Measurements from ENCODE around the gene OSBPL9. TPM values are rescaled to one million over a fixed set of nuclear protein-coding genes. Genes with fewer than 3 reads are reported as not detected.
"Not testable (repeated sequence)": the region's sequence is repeated elsewhere in the genome, so short reads cannot be mapped to it uniquely, and the experiment has no call there.

Gene OSBPL9
- total RNA-seq, 1 experiment from 2014 or later, result 47.7 TPM

DNA sequence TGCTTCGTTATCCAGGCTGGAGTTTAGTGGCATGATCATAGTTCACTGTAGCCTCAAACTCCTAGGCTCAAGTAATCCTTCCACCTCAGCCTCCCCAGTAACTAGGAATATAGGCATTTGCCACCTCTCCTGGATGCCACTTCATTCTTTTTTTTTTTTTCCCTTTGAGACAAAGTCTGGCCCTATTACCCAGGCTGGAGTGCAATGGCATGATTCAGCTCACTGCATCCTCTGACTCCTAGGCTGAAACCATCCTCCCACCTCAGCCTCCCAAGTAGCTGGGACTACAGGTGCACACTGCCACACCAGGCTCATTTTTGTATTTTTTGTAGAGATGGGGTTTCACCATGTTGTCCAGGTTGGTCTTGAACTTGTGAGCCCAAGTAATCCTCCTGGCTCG lies 19.3 kb downstream of the OSBPL9 start:
- no peak for DNase-seq (ENCODE audit: extremely low read depth, low read depth)

GRCh38 chr1:51636764-51637522 lies 20.1 kb downstream of the OSBPL9 start:
- DNase-seq (ENCODE audit: extremely low read depth, low read depth), result no peak

DNA sequence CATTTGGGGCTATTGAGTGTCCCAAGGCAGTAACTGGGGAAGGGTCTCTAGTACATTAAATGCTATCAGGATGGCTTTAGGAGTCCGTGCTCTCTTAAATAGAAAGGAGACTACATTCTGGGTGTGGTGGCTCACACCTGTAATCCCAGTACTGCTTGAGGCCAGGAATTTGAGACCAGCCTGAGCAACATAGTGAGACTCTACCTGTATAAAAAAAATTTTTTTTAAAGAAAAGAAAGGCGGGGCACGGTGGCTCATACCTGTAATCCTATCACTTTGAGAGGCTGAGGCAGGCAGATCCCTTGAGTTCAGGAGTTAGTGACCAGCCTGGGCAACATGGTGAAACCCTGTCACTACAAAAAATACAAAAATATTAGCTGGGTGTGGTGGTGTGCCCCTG lies 21.5 kb downstream of the OSBPL9 start:
- DNase-seq (ENCODE audit: extremely low read depth, low read depth), result no peak

DNA sequence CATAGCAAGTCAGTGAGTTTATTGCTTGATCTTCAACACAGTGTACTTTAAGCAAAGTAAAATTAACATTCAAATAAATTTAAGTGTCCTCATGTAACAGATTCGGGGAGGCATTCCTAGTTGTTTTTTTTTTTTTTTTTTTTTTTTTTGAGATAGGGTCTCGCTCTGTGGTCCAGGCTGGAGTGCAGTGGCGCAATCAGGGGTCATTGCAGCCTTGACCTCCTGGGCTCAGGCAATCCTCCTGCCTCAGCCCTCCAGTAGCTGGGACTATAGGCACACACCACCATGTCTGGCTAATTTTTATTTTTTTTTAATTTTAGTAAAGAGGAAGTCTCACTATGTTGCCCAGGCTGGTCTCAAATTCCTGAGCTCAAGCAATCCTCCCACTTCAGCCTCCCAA lies 22.8 kb downstream of the OSBPL9 start:
- DNase-seq (ENCODE audit: extremely low read depth, low read depth), result no peak

DNA sequence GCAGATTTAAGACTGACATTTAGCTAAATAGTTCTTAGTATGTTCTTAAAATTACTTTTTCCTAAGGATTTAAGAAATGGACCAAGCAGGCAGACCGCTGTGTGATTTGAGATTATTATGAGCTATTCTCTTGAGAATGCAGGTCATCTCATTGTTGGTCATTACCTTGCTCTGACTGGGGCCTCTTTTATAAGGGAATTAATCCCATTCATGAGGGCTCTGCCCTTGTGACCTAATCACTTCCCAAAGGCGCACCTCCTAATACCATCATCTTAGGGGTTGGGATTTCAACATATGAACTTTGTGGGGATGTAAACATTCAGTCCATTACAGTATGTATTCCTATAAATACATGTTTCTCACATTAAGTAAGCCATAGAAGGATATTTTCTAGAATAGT lies 24.2 kb downstream of the OSBPL9 start:
- DNase-seq (ENCODE audit: extremely low read depth, low read depth), result no peak

- no peak for DNase-seq (ENCODE audit: extremely low read depth, low read depth)
Observed at GRCh38 chr1:51642739-51643142, 25.8 kb downstream of the OSBPL9 start.

- no peak for DNase-seq (ENCODE audit: extremely low read depth, low read depth)
Observed at GRCh38 chr1:51643362-51643761, 26.5 kb downstream of the OSBPL9 start.

DNA sequence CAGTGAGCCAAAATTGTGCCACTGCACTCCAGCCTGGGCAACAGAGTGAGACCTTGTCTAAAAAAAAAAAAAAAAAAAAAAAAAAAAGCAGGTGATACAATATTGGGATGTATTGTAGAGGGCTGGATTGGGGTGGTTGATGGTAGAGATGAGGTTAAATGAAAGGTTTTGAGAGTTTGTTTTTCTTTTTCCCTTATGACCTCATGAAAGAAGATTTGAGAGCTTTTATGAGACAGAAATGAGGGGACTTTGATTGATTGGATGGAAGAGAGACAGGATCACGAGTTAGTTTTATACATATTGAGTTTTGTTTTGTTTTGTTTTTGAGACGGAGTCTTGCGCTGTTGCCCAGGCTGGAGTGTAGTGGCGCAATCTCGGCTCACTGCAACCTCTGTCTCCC lies 27.1 kb downstream of the OSBPL9 start:
- DNase-seq (ENCODE audit: extremely low read depth, low read depth), result no peak

- no peak for DNase-seq (ENCODE audit: extremely low read depth, low read depth)
Observed at GRCh38 chr1:51644533-51645197, 27.8 kb downstream of the OSBPL9 start.

- not testable (repeated sequence) for DNase-seq (ENCODE audit: extremely low read depth, low read depth)
Observed at GRCh38 chr1:51646592-51646991, 29.7 kb downstream of the OSBPL9 start.

- no peak for DNase-seq (ENCODE audit: extremely low read depth, low read depth)
Observed at GRCh38 chr1:51648180-51649109, 31.6 kb downstream of the OSBPL9 start.

- no peak for DNase-seq (ENCODE audit: extremely low read depth, low read depth)
Observed at GRCh38 chr1:51649593-51650091, 32.8 kb downstream of the OSBPL9 start.

DNA sequence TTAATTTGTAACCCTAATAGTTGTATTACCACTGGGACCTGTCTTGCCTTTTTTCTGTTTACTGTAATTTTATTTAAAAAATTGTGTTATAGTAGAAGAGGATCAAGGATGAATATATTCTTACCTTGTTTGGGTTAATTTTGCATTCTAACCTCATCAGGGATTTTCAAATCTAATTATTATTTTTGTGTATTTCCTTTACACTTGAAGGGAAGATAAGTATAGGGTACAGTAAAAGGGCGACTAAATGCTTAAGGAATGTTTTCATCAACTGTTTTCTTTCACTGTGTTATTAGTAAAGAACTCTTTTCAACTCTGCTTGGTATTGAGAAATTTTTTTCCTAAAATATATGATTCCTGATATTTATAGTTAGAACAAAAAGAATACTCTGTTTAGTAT lies 33.3 kb downstream of the OSBPL9 start:
- no peak for DNase-seq (ENCODE audit: extremely low read depth, low read depth)

DNA sequence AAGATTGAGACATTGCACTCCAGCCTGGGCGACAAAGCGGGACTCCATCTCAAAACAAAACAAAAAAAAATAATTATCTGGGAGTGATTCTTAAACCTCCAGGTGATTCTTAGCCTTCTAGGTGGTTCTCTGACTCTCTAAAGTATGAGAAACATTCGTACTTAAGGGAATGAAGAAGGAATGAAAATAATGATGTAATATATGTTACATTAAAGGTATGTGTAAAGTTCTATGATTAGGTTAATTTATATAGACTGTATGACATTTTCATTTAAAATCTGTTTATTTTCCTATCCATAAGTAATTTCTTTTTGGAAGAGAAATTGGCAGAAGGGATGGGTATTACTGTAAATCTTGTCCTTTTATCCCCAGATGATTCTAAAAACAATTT lies 34.7 kb downstream of the OSBPL9 start:
- no peak for DNase-seq (ENCODE audit: extremely low read depth, low read depth)

DNA sequence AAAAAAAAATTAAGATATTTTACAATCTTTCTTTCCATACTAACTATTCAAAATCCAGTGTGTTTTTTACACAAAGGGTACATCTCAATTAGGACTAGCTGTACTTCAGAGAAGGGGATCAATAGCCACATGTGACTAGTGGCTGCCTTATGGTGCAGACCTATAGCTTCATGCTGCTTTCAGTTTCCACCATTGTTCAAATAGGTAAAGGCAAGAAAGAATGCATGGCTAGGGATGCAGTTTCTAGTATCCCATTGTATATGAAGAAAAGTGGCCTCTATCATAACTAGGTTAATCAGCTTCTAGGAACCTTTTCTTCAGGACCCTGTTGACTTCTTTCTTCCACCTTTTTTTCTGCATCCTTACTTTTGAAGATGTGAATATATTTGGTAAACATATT lies 35.7 kb downstream of the OSBPL9 start:
- no peak for DNase-seq (ENCODE audit: extremely low read depth, low read depth)

DNA sequence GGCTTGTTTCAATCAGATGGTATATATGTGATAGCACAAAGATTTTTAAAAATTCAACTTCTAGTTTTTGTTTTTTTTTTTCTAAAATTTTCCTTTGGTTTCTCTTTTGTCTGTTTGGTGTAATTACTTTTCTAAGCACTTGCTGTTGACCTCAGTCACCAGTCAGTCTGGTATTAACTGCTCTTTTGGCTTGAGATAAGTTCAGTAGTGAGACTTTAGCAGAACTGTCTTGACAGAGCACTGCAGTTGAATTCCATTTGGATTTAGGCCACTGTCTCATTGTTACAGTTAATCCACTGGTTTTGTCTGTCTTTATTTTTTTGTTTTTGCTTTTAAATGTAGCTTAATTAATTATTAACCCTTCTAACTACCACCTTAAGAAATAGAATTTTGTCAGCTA lies 36.2 kb downstream of the OSBPL9 start:
- DNase-seq (ENCODE audit: extremely low read depth, low read depth), result no peak

GRCh38 chr1:51654000-51654399 lies 37.1 kb downstream of the OSBPL9 start:
- no peak for DNase-seq (ENCODE audit: extremely low read depth, low read depth)

DNA sequence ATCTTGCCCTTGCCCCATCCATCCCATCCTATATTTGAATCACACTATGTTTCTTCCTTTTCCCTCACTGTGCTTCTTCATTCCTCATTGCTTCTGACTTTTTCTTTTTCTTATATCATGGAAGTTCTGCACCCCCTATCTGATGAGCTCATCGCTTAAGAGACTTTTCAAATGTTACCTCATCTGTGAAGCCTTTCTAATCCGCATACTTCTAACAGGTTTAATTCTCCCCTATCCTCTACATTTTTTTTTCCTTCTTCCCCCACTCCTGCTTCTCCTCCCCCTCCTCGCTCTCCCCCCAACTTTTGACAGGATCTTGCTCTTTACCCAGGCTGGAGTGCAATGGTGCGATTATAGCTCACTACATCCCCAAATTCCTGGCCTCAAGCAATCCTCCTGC lies 39.5 kb downstream of the OSBPL9 start:
- DNase-seq (ENCODE audit: extremely low read depth, low read depth), result no peak

- DNase-seq (ENCODE audit: extremely low read depth, low read depth), result no peak
Observed at GRCh38 chr1:51660580-51660979, 43.7 kb downstream of the OSBPL9 start.

- peak; percentile 12 for DNase-seq (ENCODE audit: extremely low read depth, low read depth)
Observed at GRCh38 chr1:51661081-51661518, 44.2 kb downstream of the OSBPL9 start.

DNA sequence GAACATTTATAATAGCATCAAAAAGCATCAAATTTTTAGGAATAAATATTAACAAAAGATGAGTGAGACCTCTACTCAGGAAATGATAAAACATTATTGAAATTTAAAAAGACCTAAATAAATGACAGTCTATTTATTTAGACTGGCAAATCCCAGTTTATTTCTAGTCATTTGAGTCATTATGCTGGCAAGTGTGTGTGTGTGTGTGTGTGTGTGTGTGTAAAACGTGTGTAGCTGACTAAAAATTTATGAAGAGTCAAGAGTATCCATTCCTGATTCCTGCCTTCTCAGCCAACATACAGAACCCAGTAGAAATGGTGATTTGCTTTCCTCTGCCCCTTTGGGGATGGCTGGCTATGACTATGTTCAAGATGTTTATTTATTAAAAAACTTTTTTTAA lies 46.2 kb downstream of the OSBPL9 start:
- DNase-seq (ENCODE audit: extremely low read depth, low read depth), result no peak
